ENCODE data around the gene ZFHX3.
"Not testable (repeated sequence)": the region's sequence is repeated elsewhere in the genome, so short reads cannot be mapped to it uniquely, and the experiment has no call there.

Gene ZFHX3

GRCh38 chr16:73047536-73048291 is at the start of gene ZFHX3:
ZFHX3 (minus strand) TSS chr16:73048128; CDS start chr16:72960145, 87,983 bp downstream.
- DNase-seq: no peak

DNA sequence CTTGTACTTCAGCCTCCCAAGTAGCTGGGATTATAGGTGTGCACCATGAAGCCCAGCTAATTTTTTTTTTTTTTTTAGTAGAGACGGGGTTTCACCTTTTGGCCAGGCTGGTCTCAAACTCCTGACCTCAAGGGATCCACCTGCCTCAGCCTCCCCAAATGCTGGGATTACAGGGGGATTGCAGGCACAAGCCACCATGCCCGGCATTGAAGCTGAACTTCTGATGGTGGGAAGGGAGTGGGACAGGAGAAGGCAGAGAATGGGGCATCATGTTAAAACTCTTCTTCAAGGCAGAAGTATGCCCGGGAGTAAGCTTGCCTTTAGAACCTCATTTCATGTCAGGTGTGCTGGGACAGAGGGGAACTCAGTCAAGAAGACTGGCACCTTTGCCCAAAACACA is 48.6 kb upstream of the ZFHX3 start:
- DNase-seq: no peak

DNA sequence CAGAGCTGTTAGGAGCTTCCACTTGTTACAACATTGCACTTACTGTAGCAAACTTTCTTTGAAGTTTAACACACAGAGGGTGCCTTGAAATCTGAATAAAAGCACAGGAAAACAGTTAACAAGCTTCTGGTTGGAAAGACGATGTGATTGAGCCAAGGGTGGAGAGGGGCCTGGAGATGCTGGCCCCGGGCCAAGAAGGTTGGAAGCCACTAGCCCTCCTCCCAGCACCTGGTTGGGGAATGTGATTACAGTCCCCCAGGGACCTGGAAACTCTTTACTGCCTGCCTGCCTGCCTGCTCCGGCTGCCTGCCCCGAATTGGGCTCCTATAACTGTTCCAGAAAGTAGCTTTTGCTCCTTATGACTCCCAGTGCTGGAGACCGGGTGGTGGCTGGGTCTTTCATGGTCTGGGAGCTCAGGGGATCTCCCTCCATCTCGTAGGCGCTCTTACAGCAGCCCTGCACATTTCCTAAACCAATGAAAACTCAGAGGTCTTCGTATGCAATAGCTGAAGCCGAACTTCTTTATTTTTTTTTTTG is 48.0 kb upstream of the ZFHX3 start:
- no peak for DNase-seq

- no peak for DNase-seq
Measured at GRCh38 chr16:73095142-73095820, 47.4 kb upstream of the ZFHX3 start.

DNA sequence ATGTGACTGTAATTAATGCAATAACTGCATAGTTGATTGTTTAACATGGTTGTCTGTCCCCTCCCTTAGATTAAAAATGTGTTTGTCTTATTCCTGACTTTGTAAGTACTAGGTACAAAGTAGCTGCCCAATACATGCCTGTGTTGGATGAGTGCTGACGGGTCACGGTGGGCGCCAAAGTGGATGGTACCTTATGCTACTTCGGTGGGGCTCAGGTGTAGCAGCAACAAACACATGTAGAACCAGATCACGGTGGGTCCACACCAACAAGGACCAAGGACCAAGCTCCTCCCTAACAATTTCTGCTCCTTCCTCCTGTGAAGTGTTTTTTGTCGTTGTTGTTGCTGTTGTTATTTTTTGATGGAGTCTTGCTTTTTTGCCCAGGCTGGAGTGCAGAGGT is 46.4 kb upstream of the ZFHX3 start:
- no peak for DNase-seq

DNA sequence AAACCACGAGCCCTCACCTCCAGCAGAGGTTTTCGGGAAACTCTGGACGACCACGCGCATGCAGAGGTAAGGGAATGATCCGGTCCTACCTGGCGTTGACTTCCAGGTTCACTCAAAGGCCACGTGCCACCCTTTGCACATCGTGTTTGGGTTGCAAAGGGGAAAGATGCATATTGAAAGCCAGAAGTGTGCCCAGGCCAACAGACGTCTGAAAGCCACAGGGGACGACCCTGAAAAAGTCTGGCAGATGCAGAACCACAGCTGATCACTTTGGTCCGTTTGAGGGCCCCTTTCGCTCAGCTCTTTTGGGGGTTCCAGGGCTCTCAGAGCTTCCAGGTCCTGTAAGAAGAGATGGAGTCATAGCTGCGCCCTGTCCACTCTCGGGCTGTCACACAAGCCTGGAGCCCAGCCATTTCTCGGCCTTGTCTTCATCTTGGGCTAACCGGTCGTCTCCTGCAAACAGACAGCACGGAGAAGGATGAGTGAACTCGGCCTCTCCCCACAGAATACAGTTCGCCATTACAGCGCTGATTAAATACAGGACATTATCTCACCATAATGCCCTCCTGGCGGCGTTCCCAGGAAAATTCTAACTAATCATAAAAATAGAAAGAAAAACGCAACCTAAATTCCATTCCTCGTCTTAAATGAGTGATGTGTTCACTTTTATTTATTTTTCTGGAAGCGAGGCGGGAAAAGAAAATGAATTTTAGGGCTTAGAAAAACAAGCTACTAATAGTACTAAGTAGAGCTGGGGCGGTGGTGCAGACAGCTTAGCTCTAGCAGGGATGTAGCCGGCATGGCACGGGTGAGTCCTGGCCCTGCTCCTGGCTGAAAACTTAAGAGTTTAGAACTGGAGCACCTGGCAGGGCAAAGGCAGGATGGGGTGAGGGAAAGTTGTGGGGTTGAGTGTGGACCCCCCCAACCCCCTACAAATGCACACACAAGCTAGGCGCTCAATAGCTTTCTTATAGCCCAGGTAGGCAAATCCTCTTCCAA is 45.5 kb upstream of the ZFHX3 start:
- no peak for DNase-seq

- no peak for DNase-seq
Measured at GRCh38 chr16:73092236-73092781, 44.4 kb upstream of the ZFHX3 start.

GRCh38 chr16:73091174-73091573 is 43.2 kb upstream of the ZFHX3 start:
- DNase-seq: no peak

GRCh38 chr16:73089420-73089819 is 41.5 kb upstream of the ZFHX3 start:
- DNase-seq: no peak

DNA sequence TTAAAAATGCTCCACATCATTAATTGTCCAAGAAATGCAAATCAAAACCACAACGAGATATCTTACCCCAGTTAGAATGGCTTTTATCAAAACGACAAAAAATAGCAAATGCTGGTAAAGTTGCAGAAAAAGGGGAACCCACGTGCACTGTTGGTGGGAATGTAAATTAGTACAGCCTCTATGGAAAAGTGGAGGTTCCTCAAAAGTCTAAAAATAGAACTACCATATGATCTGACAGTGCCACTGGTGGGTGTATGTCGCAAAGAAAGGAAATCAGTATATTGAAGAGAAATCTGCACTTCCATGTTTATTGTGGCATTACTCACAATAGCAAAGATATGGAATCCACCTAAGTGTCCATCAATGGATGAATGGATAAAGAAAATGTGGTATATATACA is 38.2 kb upstream of the ZFHX3 start:
- DNase-seq: no peak

- no peak for DNase-seq
Measured at GRCh38 chr16:73083271-73083670, 35.3 kb upstream of the ZFHX3 start.

- DNase-seq: not testable (repeated sequence)
Measured at GRCh38 chr16:73082634-73083051, 34.7 kb upstream of the ZFHX3 start.

GRCh38 chr16:73080931-73081330 is 33.0 kb upstream of the ZFHX3 start:
- DNase-seq: no peak

DNA sequence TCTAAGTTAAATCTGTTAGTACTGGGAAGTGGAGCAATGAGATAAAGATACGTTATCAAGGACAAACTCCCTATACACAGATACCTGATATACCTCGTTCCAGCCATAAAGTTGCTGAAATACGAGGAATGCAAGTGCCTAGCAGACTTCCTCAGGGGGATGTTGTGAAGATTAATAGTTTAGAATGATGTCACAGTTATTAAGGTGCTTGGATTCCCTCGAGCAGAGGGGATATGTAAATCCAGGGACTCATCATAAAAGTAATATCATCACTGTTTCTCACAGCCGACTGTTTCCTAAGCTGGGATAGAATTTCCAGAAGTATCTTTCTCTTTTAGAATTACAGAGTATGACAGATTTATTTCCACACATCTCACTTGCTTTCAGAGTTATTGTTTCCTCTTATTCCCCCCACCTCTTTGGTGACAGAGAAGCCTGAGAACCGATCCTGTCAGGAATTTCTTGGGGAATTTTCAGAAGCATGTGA is 28.4 kb upstream of the ZFHX3 start:
- no peak for DNase-seq

- DNase-seq: no peak
Measured at GRCh38 chr16:73074382-73074781, 26.5 kb upstream of the ZFHX3 start.

GRCh38 chr16:73072051-73072450 is 24.1 kb upstream of the ZFHX3 start:
- not testable (repeated sequence) for DNase-seq

DNA sequence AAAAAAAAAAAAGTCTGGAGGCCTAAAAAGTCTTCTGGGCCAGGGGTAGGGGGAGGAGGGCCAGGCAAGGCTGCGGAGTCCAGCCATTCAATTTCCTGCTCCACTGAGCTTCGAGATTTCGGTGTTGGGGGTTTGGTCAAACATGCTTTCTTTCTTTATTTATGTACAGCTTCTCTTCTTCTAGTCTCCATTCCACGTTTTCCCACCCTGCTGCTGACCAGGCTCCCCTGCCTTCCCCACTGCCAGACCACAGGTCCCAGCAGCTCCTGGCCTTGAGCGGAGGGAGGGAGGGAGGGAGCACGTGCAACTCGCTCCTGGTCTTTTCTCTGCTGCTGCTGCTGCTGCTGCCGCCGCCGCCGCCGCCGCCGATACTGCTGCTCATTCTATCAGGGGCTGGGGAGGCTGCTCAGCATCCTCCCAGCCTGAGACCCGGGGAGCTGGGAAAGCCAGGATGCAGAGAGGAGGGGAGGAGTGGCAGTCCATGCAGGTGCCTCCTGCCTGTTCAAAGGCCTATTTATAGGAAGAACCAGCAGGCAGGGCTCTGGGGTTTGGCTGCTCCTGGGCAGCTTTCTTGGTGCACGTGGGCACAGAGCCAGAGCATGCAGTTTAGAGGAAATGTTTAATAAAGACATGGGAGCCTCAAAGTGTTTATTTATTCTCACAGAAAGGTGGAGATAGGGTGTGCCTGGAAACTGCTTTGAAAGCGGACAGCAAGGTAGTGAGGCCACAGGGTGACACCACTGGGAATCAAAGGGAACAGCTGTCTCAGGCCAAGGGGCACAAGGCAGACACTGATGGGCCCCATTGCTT is 23.4 kb upstream of the ZFHX3 start:
- no peak for DNase-seq

GRCh38 chr16:73069581-73070262 is 21.8 kb upstream of the ZFHX3 start:
- DNase-seq: no peak

DNA sequence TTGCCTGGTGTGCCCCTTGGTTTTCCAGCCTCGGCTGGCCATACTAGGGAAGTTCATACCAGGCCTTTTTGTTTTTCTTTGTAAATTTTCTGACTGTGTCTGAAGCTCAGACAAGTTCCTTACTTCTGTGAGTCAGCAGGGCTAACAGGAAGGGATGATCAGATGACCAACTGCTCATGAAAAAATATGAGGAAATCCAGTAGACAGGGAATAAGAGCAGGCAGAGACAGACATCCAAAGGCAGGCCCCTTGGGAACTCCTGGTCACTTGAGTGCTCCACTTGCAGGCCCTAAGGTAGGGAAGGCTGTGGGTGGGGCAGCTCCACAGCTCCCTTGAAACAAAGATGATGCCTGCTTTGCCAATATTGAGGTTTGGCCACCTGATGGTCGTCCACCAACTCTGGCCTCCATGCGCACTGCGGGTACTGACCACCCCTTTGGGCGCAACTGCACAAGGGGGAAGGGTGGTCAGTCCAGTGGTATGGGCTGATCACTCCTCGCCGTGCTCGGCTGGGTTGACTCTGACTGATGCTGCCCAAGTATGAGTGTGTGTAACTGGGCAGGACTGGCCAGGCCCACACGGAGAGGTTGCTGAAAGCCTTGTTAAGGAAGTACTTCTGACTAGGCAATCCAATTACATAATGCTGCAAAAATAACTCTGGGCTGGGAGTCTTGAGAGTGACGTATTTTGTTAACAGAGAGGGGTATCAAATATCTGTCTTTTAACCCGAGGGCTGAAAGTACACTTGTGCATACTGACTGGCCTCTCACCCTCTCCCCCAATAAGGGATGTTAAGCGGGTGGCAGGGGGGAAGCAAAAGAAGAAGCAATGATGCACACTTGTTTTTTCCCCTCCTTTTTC is 20.8 kb upstream of the ZFHX3 start:
- peak; percentile 37 for DNase-seq

Data from GOT3 (cell line).